GM12891 (cell line): ENCODE data around the gene CAMKMT.
A peak's percentile ranks its signal among the peaks of the same experiment; 100 is the strongest.

Experiments used
- DNase-seq: peaks from one replicate; pipeline ENCODE4 v3.0.0; 2011; ENCODE audit warnings: low spot score; ENCODE audit not compliant: insufficient read length
- FAIRE-seq: peaks from 2 replicates; lab custom pipeline; 2011; peaks lifted over from hg19 to GRCh38; lab: Jason Lieb, UNC
- PAX5 ChIP-seq: IDR thresholded peaks from 2 replicates; pipeline ENCODE4 v1.6.1; 2011; ENCODE audit warnings: low read length, moderate library complexity, mild to moderate bottlenecking; ENCODE audit not compliant: insufficient read depth, severe bottlenecking
- POLR2A ChIP-seq: IDR thresholded peaks from 2 replicates; pipeline ENCODE4 v1.6.1; 2011; ENCODE audit warnings: low read depth, low read length, control low read depth
- POLR2AphosphoS5 ChIP-seq: IDR thresholded peaks from 2 replicates; pipeline ENCODE4 v1.6.1; 2011; ENCODE audit warnings: low read depth, low read length, control low read depth
- POU2F2 ChIP-seq: IDR thresholded peaks from 2 replicates; pipeline ENCODE4 v1.6.1; 2011; ENCODE audit warnings: low read depth, mild to moderate bottlenecking, control low read depth, low read length, moderate library complexity
- SPI1 ChIP-seq: IDR thresholded peaks from 2 replicates; pipeline ENCODE4 v1.6.1; 2011; ENCODE audit warnings: low read depth, low read length, control low read depth
- TAF1 ChIP-seq: IDR thresholded peaks from 2 replicates; pipeline ENCODE4 v1.6.1; 2011; ENCODE audit warnings: low read depth, low read length, control low read depth

The CAMKMT gene

GRCh38 chr2:44769349-44770011 lies 407.7 kb downstream of the CAMKMT start:
- DNase-seq, result no peak

GRCh38 chr2:44770221-44771195 lies 408.8 kb downstream of the CAMKMT start:
- DNase-seq (no peak), FAIRE-seq (peak; percentile 13)
- no peak for TF ChIP-seq TAF1
- peak; percentile 67 for TF ChIP-seq SPI1

More at GRCh38 chr2:44769349-44770011, 407.7 kb downstream of the CAMKMT start:
- no peak for FAIRE-seq
- TF ChIP-seq TAF1 (no peak), PAX5 (no peak), POU2F2 (no peak), POLR2AphosphoS5 (no peak), SPI1 (no peak), POLR2A (no peak)

- TF ChIP-seq POLR2A (no peak), PAX5 (no peak), TAF1 (no peak), SPI1 (no peak), POU2F2 (no peak), POLR2AphosphoS5 (no peak)
Measured at GRCh38 chr2:44771522-44771921, 409.8 kb downstream of the CAMKMT start.

GRCh38 chr2:44772131-44772530 lies 410.4 kb downstream of the CAMKMT start:
- no peak for TF ChIP-seq PAX5
- TF ChIP-seq POU2F2, result no peak
- no peak for TF ChIP-seq POLR2AphosphoS5
- TF ChIP-seq SPI1, result no peak
- TF ChIP-seq POLR2A, result no peak
- no peak for TF ChIP-seq TAF1
- DNase-seq (no peak), FAIRE-seq (no peak)

More at GRCh38 chr2:44771522-44771921, 409.8 kb downstream of the CAMKMT start:
- DNase-seq (no peak), FAIRE-seq (no peak)

- no peak for DNase-seq
- TF ChIP-seq POU2F2, result no peak
- no peak for TF ChIP-seq PAX5
- TF ChIP-seq POLR2AphosphoS5, result no peak
- no peak for TF ChIP-seq POLR2A
- TF ChIP-seq TAF1, result no peak
- no peak for TF ChIP-seq SPI1
- FAIRE-seq, result no peak
Measured at GRCh38 chr2:44772669-44773378, 411.1 kb downstream of the CAMKMT start.

- FAIRE-seq (no peak), DNase-seq (no peak)
Measured at GRCh38 chr2:44774826-44775492, 413.2 kb downstream of the CAMKMT start.

GRCh38 chr2:44777036-44777435 lies 415.3 kb downstream of the CAMKMT start:
- DNase-seq, result no peak
- no peak for TF ChIP-seq POLR2AphosphoS5
- TF ChIP-seq SPI1, result no peak
- TF ChIP-seq POU2F2, result no peak
- TF ChIP-seq POLR2A, result no peak
- TF ChIP-seq TAF1, result no peak
- no peak for TF ChIP-seq PAX5
- FAIRE-seq, result peak; percentile 63

More at GRCh38 chr2:44774826-44775492, 413.2 kb downstream of the CAMKMT start:
- TF ChIP-seq TAF1, result no peak
- TF ChIP-seq PAX5, result no peak
- TF ChIP-seq POLR2AphosphoS5, result no peak
- TF ChIP-seq POU2F2, result no peak
- TF ChIP-seq SPI1, result no peak
- no peak for TF ChIP-seq POLR2A

- TF ChIP-seq SPI1, result no peak
- TF ChIP-seq TAF1, result no peak
- no peak for TF ChIP-seq POLR2A
- no peak for TF ChIP-seq PAX5
- no peak for TF ChIP-seq POU2F2
- TF ChIP-seq POLR2AphosphoS5, result no peak
- peak; percentile 38 for FAIRE-seq
- no peak for DNase-seq
Measured at GRCh38 chr2:44777537-44777936, 415.8 kb downstream of the CAMKMT start.

- DNase-seq (no peak), FAIRE-seq (no peak)
- TF ChIP-seq POLR2AphosphoS5 (no peak), TAF1 (no peak)
Measured at GRCh38 chr2:44778221-44778654, 416.5 kb downstream of the CAMKMT start.
